SK-N-SH treated with all-trans-retinoic acid at 6 μM for 48 hours (cell line): Measurements from ENCODE around the gene PIGN.

ENCODE experiments used
- BACH2 ChIP-seq: fragments of 250-450 bp; sonication (Bioruptor Pico); IDR thresholded peaks from 2 replicates; pipeline ENCODE4 v1.9.0; 2021; ENCODE audit warnings: mild to moderate bottlenecking, borderline replicate concordance
- CSDC2 ChIP-seq: fragments of 250-450 bp; sonication (Bioruptor Pico); IDR thresholded peaks from 2 replicates; pipeline ENCODE4 v1.5.0; 2020; ENCODE audit warnings: mild to moderate bottlenecking, moderate library complexity
- ESRRG ChIP-seq: fragments of 250-450 bp; sonication (Bioruptor Pico); IDR thresholded peaks from 2 replicates; pipeline ENCODE4 v1.6.1; 2021; ENCODE audit warnings: mild to moderate bottlenecking
- OSR1 ChIP-seq: fragments of 250-450 bp; sonication (Bioruptor Pico); IDR thresholded peaks from 2 replicates; pipeline ENCODE4 v1.8.0; 2022; ENCODE audit warnings: moderate library complexity, mild to moderate bottlenecking, inconsistent platforms
- PATZ1 ChIP-seq: fragments of 250-450 bp; sonication (Bioruptor Pico); IDR thresholded peaks from 2 replicates; pipeline ENCODE4 v1.8.0; 2020; ENCODE audit warnings: mild to moderate bottlenecking, moderate library complexity, borderline replicate concordance
- RARB ChIP-seq: fragments of 250-450 bp; sonication (Bioruptor Pico); IDR thresholded peaks from 2 replicates; pipeline ENCODE4 v1.8.0; 2021; ENCODE audit warnings: mild to moderate bottlenecking, moderate library complexity
- ZC3H10 ChIP-seq: fragments of 250-450 bp; sonication (Bioruptor Pico); IDR thresholded peaks from 2 replicates; pipeline ENCODE4 v1.5.1; 2021; ENCODE audit warnings: mild to moderate bottlenecking, moderate library complexity
- ZFP3 ChIP-seq: fragments of 250-450 bp; sonication (Bioruptor Pico); IDR thresholded peaks from 2 replicates; pipeline ENCODE4 v1.5.0; 2020; ENCODE audit warnings: mild to moderate bottlenecking, moderate library complexity
- ZFP30 ChIP-seq: fragments of 450-650 bp; formaldehyde crosslinking; IDR thresholded peaks from 2 replicates; pipeline ENCODE4 v1.5.0; 2022; ENCODE audit warnings: mild to moderate bottlenecking, moderate library complexity
- ZNF565 ChIP-seq: fragments of 450-650 bp; formaldehyde crosslinking; conservative IDR thresholded peaks from 2 replicates; pipeline ENCODE4 v1.5.0; 2020; ENCODE audit warnings: low read depth, mild to moderate bottlenecking, moderate library complexity
- ZNF70 ChIP-seq: fragments of 450-650 bp; formaldehyde crosslinking; IDR thresholded peaks from 2 replicates; pipeline ENCODE4 v1.5.0; 2020; ENCODE audit warnings: mild to moderate bottlenecking, moderate library complexity
- TF ChIP-seq, protein P1 (sequence below): fragments of 250-450 bp; sonication (Bioruptor Pico); IDR thresholded peaks from 2 replicates; pipeline ENCODE4 v1.5.1; 2021; ENCODE audit warnings: mild to moderate bottlenecking, moderate library complexity
- TF ChIP-seq, protein P2 (sequence below): fragments of 250-450 bp; sonication (Bioruptor Pico); IDR thresholded peaks from 2 replicates; pipeline ENCODE4 v1.5.1; 2020; ENCODE audit warnings: low read depth, mild to moderate bottlenecking, moderate library complexity

DNA sequence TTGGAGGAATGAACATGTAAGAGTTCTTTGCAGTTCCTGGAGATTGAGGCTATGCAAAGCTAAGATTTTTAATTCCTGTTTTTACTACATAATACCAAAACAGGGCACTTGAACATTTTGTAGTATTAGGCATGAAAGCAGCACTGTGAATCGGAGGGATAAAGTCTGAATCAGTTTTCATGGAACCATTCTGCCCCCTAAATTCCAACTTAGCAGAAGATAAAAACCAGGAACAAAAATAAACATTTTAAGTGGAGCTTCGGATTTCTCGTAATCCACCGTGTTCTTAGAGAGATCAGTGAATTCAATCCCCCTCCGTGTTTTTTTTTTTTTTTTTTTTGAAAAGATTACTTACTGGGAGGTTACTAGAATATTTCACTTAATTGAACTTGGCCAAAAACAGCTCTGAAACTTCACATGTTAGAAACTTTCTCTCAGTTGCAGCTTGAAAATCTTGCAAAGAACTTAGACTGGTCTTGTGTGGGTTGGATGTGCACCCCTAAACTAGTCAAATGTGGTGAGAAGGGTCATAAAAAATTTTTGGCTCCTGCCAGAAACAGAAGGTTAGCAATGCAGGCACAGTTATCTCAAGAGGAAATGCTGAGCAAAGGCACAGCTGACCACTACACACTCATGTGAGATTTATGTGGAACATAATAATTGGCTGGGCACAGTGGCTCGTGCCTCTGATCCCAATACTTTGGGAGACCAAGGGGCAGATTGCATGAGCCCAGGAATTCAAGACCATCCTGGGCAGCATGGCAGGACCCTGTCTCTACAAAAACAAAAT lies 148.7 kb downstream of the PIGN start:
- TF ChIP-seq RARB (CRISPR knock-in tag) (no peak), ZC3H10 (CRISPR knock-in tag) (no peak), ZFP30 (CRISPR knock-in tag) (no peak), ZNF70 (CRISPR knock-in tag) (no peak), ZNF565 (CRISPR knock-in tag) (no peak), ESRRG (CRISPR knock-in tag) (no peak), PATZ1 (CRISPR knock-in tag) (no peak), ZFP3 (CRISPR knock-in tag) (no peak), OSR1 (CRISPR knock-in tag) (no peak), CSDC2 (CRISPR knock-in tag) (no peak), BACH2 (CRISPR knock-in tag) (no peak)
- TF ChIP-seq, protein P1, sequence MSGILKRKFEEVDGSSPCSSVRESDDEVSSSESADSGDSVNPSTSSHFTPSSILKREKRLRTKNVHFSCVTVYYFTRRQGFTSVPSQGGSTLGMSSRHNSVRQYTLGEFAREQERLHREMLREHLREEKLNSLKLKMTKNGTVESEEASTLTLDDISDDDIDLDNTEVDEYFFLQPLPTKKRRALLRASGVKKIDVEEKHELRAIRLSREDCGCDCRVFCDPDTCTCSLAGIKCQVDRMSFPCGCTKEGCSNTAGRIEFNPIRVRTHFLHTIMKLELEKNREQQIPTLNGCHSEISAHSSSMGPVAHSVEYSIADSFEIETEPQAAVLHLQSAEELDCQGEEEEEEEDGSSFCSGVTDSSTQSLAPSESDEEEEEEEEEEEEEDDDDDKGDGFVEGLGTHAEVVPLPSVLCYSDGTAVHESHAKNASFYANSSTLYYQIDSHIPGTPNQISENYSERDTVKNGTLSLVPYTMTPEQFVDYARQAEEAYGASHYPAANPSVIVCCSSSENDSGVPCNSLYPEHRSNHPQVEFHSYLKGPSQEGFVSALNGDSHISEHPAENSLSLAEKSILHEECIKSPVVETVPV, result no peak
- TF ChIP-seq, protein P2, sequence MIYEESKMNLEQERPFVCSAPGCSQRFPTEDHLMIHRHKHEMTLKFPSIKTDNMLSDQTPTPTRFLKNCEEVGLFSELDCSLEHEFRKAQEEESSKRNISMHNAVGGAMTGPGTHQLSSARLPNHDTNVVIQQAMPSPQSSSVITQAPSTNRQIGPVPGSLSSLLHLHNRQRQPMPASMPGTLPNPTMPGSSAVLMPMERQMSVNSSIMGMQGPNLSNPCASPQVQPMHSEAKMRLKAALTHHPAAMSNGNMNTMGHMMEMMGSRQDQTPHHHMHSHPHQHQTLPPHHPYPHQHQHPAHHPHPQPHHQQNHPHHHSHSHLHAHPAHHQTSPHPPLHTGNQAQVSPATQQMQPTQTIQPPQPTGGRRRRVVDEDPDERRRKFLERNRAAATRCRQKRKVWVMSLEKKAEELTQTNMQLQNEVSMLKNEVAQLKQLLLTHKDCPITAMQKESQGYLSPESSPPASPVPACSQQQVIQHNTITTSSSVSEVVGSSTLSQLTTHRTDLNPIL, result no peak
